ENCODE data around the gene SPDYE3.

DNA sequence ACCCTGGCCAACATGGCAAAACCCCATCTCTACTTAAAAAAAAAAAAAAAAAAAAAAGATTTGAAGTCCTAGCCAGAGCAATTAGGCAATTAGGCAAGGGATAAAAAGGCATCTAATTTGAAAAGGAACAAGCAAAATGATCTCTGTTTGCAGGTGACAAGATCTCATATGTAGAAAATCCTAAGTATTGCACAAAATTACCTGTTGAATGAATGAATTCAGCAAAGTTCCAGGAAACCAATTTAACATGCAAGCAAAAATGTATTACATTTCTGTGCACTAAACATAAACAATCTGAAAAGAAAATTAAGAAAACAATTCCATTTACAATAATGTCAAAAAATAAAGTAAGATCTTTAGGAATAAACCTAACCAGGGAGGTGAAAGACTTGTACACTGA, 55.6 kb downstream of the SPDYE3 start:
- no peak for TF ChIP-seq POLR2A (IDR thresholded peaks at IDR 0.05)
- TF ChIP-seq, protein P1, sequence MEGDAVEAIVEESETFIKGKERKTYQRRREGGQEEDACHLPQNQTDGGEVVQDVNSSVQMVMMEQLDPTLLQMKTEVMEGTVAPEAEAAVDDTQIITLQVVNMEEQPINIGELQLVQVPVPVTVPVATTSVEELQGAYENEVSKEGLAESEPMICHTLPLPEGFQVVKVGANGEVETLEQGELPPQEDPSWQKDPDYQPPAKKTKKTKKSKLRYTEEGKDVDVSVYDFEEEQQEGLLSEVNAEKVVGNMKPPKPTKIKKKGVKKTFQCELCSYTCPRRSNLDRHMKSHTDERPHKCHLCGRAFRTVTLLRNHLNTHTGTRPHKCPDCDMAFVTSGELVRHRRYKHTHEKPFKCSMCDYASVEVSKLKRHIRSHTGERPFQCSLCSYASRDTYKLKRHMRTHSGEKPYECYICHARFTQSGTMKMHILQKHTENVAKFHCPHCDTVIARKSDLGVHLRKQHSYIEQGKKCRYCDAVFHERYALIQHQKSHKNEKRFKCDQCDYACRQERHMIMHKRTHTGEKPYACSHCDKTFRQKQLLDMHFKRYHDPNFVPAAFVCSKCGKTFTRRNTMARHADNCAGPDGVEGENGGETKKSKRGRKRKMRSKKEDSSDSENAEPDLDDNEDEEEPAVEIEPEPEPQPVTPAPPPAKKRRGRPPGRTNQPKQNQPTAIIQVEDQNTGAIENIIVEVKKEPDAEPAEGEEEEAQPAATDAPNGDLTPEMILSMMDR (IDR thresholded peaks at IDR 0.05): no peak

Data from lower leg skin (tissue), 3 donors.